HG03066 (cell line): ENCODE results near the gene EHD4.

ENCODE experiments used
- ATAC-seq: cut with Tn5 transposase; IDR thresholded peaks from one replicate; pipeline ENCODE4 v1.9.1; 2021; ENCODE audit warnings: low read depth; ENCODE audit not compliant: unreplicated experiment

EHD4 gene

GRCh38 chr15:41849204-41849603 is 123.2 kb downstream of the EHD4 start:
- ATAC-seq, result no peak

GRCh38 chr15:41848631-41849030 is 123.7 kb downstream of the EHD4 start:
- ATAC-seq, result no peak

GRCh38 chr15:41847981-41848380 is 124.4 kb downstream of the EHD4 start:
- no peak for ATAC-seq

- no peak for ATAC-seq
These were observed 125.2 kb downstream of the EHD4 start for GRCh38 chr15:41847206-41847605.
